HEK293 (cell line): ENCODE measurements around the gene USP36.

Experiments used
- ATF2 ChIP-seq: fragments of 450-650 bp; formaldehyde crosslinking; IDR thresholded peaks from 2 replicates; pipeline ENCODE4 v1.5.1; 2016; ENCODE audit warnings: missing biosample characterization, missing genetic modification characterization, low read depth
- BCL11A ChIP-seq: fragments of 450-650 bp; formaldehyde crosslinking; IDR thresholded peaks from 2 replicates; pipeline ENCODE4 v1.5.1; 2016; ENCODE audit warnings: low read depth, missing biosample characterization, missing genetic modification characterization
- HOXA7 ChIP-seq: sonication (generic); formaldehyde crosslinking; IDR thresholded peaks from 2 replicates; pipeline ENCODE4 v1.8.1; 2022; ENCODE audit warnings: missing genetic modification reagents, borderline replicate concordance
- PRDM10 ChIP-seq: fragments of 450-650 bp; formaldehyde crosslinking; IDR thresholded peaks from 2 replicates; pipeline ENCODE4 v1.5.1; 2016; ENCODE audit warnings: missing biosample characterization, missing genetic modification characterization
- PRDM6 ChIP-seq: fragments of 450-650 bp; formaldehyde crosslinking; IDR thresholded peaks from 2 replicates; pipeline ENCODE4 v1.5.1; 2017; ENCODE audit warnings: missing biosample characterization, missing genetic modification characterization
- RBAK ChIP-seq: fragments of 450-650 bp; formaldehyde crosslinking; IDR thresholded peaks from 2 replicates; pipeline ENCODE4 v1.5.1; 2016; ENCODE audit warnings: missing biosample characterization, missing genetic modification characterization
- SCRT2 ChIP-seq: fragments of 450-650 bp; formaldehyde crosslinking; IDR thresholded peaks from 2 replicates; pipeline ENCODE4 v1.5.1; 2016; ENCODE audit warnings: missing biosample characterization, missing genetic modification characterization
- ZFHX2 ChIP-seq: fragments of 450-650 bp; formaldehyde crosslinking; conservative IDR thresholded peaks from 2 replicates; pipeline ENCODE4 v1.5.1; 2016; ENCODE audit warnings: missing biosample characterization, missing genetic modification characterization
- ZNF10 ChIP-seq: fragments of 450-650 bp; formaldehyde crosslinking; IDR thresholded peaks from 2 replicates; pipeline ENCODE4 v1.5.1; 2017; ENCODE audit warnings: missing biosample characterization, missing genetic modification characterization
- ZNF133 ChIP-seq: fragments of 450-650 bp; formaldehyde crosslinking; IDR thresholded peaks from 2 replicates; pipeline ENCODE4 v1.5.1; 2016; ENCODE audit warnings: missing biosample characterization, missing genetic modification characterization
- ZNF146 ChIP-seq: fragments of 450-650 bp; formaldehyde crosslinking; IDR thresholded peaks from 2 replicates; pipeline ENCODE4 v1.5.1; 2016; ENCODE audit warnings: missing biosample characterization, missing genetic modification characterization
- ZNF221 ChIP-seq: fragments of 450-650 bp; formaldehyde crosslinking; IDR thresholded peaks from 2 replicates; pipeline ENCODE4 v1.5.1; 2017; ENCODE audit warnings: missing biosample characterization, missing genetic modification characterization, borderline replicate concordance
- ZNF223 ChIP-seq: fragments of 450-650 bp; formaldehyde crosslinking; IDR thresholded peaks from 2 replicates; pipeline ENCODE4 v1.5.1; 2016; ENCODE audit warnings: missing biosample characterization, missing genetic modification characterization
- ZNF280D ChIP-seq: fragments of 450-650 bp; formaldehyde crosslinking; IDR thresholded peaks from 2 replicates; pipeline ENCODE4 v1.5.1; 2016; ENCODE audit warnings: missing biosample characterization, missing genetic modification characterization
- ZNF350 ChIP-seq: fragments of 450-650 bp; formaldehyde crosslinking; IDR thresholded peaks from 2 replicates; pipeline ENCODE4 v1.5.0; 2017; ENCODE audit warnings: missing biosample characterization, mild to moderate bottlenecking, missing genetic modification characterization
- ZNF529 ChIP-seq: fragments of 450-650 bp; formaldehyde crosslinking; IDR thresholded peaks from 2 replicates; pipeline ENCODE4 v1.5.1; 2017; ENCODE audit warnings: missing genetic modification characterization, missing biosample characterization; ENCODE audit not compliant: insufficient replicate concordance
- ZNF560 ChIP-seq: fragments of 450-650 bp; formaldehyde crosslinking; IDR thresholded peaks from 2 replicates; pipeline ENCODE4 v1.5.1; 2017; ENCODE audit warnings: missing biosample characterization, missing genetic modification characterization, borderline replicate concordance
- ZNF561 ChIP-seq: fragments of 450-650 bp; IDR thresholded peaks from 2 replicates; pipeline ENCODE4 v1.5.1; 2018; ENCODE audit warnings: missing biosample characterization, missing genetic modification characterization, borderline replicate concordance
- ZNF645 ChIP-seq: fragments of 450-650 bp; formaldehyde crosslinking; IDR thresholded peaks from 2 replicates; pipeline ENCODE4; 2016; ENCODE audit warnings: missing biosample characterization, missing genetic modification characterization
- ZNF654 ChIP-seq: fragments of 450-650 bp; formaldehyde crosslinking; IDR thresholded peaks from 2 replicates; pipeline ENCODE4 v1.5.1; 2016; ENCODE audit warnings: low read depth, missing biosample characterization, missing genetic modification characterization
- ZNF777 ChIP-seq: fragments of 450-650 bp; formaldehyde crosslinking; IDR thresholded peaks from 2 replicates; pipeline ENCODE4 v1.5.1; 2017; ENCODE audit warnings: missing biosample characterization, missing genetic modification characterization, borderline replicate concordance
- ZNF837 ChIP-seq: fragments of 450-650 bp; formaldehyde crosslinking; IDR thresholded peaks from 2 replicates; pipeline ENCODE4 v1.5.1; 2016; ENCODE audit warnings: missing biosample characterization, missing genetic modification characterization
- ZSCAN4 ChIP-seq: fragments of 450-650 bp; formaldehyde crosslinking; IDR thresholded peaks from 2 replicates; pipeline ENCODE4 v1.5.1; 2017; ENCODE audit warnings: missing biosample characterization, missing genetic modification characterization
- TF ChIP-seq, protein P1 (sequence below): fragments of 450-650 bp; formaldehyde crosslinking; IDR thresholded peaks from 2 replicates; pipeline ENCODE4 v1.5.1; 2016; ENCODE audit warnings: missing biosample characterization, missing genetic modification characterization

USP36 gene

DNA sequence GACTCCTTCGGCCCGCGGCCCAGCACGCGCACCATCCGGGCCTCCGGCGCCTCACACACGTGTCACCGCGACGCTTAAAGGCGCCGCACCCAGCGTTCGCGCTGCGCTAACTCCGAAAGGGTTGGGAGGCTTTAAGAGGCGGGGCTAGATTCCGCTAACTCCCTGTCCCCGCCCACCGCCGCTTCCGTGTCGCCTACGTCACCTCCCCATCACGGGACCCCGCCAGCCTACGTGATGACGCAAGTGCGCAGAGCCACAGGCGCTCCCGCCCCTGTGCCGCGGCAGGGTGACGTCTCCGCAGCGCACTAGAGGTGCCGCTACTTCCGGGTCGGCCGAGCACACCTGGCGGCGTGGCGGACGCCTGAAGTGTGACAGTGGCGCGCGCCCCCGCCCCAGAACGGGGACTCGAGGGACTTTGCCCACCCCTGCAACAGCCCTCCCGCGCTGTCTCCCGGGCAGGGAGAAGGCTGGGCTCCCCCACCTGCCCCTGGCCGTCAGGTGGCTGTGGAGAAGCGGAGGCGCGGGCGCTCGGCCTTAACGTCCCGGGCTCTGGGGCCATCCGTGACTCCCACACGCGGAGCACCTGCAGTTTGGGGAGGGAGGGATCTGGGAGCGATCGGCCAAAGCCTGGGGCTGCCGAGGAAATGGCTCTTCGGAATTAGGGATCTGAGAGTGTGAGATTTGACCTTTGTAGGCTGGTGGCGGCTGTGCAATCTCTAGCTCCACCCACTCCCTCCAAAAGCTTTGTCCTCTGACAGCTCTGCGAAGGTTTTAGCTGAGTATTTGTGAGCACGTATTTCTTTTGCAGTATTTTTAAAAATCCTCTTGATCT is at the start of gene USP36 (continued):
- TF ChIP-seq RBAK (tag by site-specific recombination): no peak
- peak; percentile 78 for TF ChIP-seq PRDM10 (tag by site-specific recombination)
- no peak for TF ChIP-seq ZNF133 (tag by site-specific recombination)
- TF ChIP-seq ZNF560 (tag by site-specific recombination): no peak
- TF ChIP-seq BCL11A: peak; percentile 54; the same call in 1 of the 2 replicates
- no peak for TF ChIP-seq ZNF350
- TF ChIP-seq ZFHX2 (tag by site-specific recombination): peak; percentile 91
- TF ChIP-seq ZNF777 (tag by site-specific recombination): peak; percentile 39; the same call in 1 of the 2 replicates
- TF ChIP-seq ZNF837 (tag by site-specific recombination): no peak
- no peak for TF ChIP-seq ZNF529 (tag by site-specific recombination)
- peak; percentile 98 for TF ChIP-seq SCRT2
- no peak for TF ChIP-seq ZNF645
- TF ChIP-seq ZSCAN4: no peak; the same call in 1 of the 2 replicates
- no peak for TF ChIP-seq HOXA7 (CRISPR knock-in tag)
- TF ChIP-seq ZNF280D: no peak
- TF ChIP-seq ATF2 (tag by site-specific recombination): peak; percentile 99
- TF ChIP-seq, protein P1, sequence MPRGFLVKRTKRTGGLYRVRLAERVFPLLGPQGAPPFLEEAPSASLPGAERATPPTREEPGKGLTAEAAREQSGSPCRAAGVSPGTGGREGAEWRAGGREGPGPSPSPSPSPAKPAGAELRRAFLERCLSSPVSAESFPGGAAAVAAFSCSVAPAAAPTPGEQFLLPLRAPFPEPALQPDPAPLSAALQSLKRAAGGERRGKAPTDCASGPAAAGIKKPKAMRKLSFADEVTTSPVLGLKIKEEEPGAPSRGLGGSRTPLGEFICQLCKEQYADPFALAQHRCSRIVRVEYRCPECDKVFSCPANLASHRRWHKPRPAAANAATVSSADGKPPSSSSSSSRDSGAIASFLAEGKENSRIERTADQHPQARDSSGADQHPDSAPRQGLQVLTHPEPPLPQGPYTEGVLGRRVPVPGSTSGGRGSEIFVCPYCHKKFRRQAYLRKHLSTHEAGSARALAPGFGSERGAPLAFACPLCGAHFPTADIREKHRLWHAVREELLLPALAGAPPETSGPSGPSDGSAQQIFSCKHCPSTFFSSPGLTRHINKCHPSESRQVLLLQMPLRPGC (tag by site-specific recombination): peak; percentile 42
- no peak for TF ChIP-seq ZNF561 (tag by site-specific recombination)
- TF ChIP-seq ZNF223: no peak
- TF ChIP-seq ZNF146 (tag by site-specific recombination): no peak
- no peak for TF ChIP-seq PRDM6 (tag by site-specific recombination)
- TF ChIP-seq ZNF654 (tag by site-specific recombination): no peak
- TF ChIP-seq ZNF221 (tag by site-specific recombination): no peak
- no peak for TF ChIP-seq ZNF10
